Muscle layer of duodenum (tissue), 2 donors: ENCODE measurements around the gene ASIC3.

Source experiments
- H3K27ac ChIP-seq: one replicate; pipeline ENCODE4 v1.7.0; 2013; ENCODE audit warnings: mild to moderate bottlenecking, low read length
- H3K27me3 ChIP-seq: one replicate; pipeline ENCODE4 v1.7.0; 2013; ENCODE audit warnings: low read depth, mild to moderate bottlenecking, control low read depth, low read length
- H3K36me3 ChIP-seq, 2 donors: one replicate each; pipeline ENCODE4 v1.7.0; 2013; ENCODE audit warnings: low read length in 2 of 2, control low read depth in 1 of 2, mild to moderate bottlenecking in 1 of 2; ENCODE audit not compliant: insufficient read depth in 2 of 2, control insufficient read depth in 1 of 2
- H3K4me1 ChIP-seq, 2 donors: one replicate each; pipeline ENCODE4 v1.7.0; 2013; ENCODE audit warnings: low read length in 2 of 2, mild to moderate bottlenecking in 2 of 2, control low read depth in 1 of 2, moderate library complexity in 1 of 2; ENCODE audit not compliant: insufficient read depth in 2 of 2, control insufficient read depth in 1 of 2
- H3K4me3 ChIP-seq, 2 donors: one replicate each; pipeline ENCODE4 v1.7.0; 2013; ENCODE audit warnings: low read length in 2 of 2, low read depth in 1 of 2, mild to moderate bottlenecking in 1 of 2
- H3K9me3 ChIP-seq, 2 donors: one replicate each; pipeline ENCODE4 v1.7.0; 2013; ENCODE audit warnings: low read length in 2 of 2, control low read depth in 1 of 2, mild to moderate bottlenecking in 1 of 2; ENCODE audit not compliant: control insufficient read depth in 1 of 2
- donor health status: healthy.

The ASIC3 gene

DNA sequence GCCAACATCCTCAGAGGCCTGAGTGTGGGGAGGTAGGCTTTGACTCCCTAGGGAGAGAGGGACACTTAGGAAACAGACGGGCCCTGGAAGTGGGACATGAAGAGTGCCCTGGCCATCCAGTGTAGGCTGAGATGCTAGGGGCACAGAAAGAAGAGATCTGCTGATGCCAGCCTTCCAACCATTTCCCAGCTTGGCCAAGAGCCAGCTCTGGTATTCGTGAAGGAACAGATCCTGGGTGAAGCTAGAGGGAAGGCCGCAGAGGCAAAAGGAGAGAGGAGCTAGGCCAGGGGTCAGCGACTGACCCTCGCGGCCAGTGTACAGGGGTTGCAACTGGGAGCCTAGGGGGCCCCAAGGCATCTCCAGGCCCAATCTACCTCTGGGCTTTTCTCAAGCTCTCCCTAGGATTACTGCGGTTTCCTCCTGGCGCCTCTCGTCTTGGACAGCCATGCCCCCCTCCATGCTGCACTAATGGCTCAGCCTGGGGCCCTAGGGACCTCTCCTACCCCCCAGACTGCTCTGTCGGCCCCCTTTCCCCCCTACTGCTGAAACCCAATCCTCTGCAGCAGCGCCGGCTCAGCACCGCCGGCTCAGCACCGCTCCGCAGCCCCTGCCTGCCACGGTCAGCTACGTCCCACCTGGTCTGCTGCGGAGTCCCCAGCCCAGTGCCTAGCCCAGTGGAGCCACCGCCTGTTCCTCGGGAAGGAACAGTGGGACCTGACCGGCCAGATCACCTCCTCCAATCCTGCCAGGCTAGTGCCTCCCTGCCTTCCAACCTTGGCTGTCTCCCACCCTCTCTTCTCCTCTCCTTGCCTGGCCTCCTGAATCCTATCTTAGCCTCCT, at the start of gene ASIC3:
Gene ASIC3 (plus strand): TSS at position 556 of the 840 bp plus-strand sequence. CDS start 355 bp downstream, outside the sequence.
- Histone ChIP-seq H3K4me3 (no peak within 1 kb of the TSS), H3K27ac (no peak within 1 kb of the TSS), H3K27me3 (peaks cover 6% of the 10 kb centered on the region), H3K9me3 (no peaks in the 10 kb centered on the region), H3K36me3 (peaks cover 0 to 29% of the 10 kb centered on the region in 2 donors), H3K4me1 (peaks cover 0 to 19% of the 10 kb centered on the region in 2 donors)

DNA sequence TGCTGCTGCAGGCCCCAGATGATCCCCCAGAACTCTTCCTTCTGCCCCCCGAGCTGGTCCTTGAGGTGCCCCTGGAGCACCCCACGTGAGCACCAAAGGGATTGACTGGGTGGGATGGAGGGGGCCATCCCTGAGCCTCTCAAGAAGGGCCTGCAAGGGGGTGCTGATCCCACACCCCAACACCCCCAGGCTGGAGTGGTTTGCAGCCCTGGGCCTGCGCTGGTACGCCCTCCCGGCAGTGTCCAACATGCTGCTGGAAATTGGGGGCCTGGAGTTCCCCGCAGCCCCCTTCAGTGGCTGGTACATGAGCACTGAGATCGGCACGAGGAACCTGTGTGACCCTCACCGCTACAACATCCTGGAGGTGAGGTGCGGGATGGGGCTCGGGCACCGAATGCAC, 49.3 kb upstream of the ASIC3 start:
- Histone ChIP-seq H3K36me3 (no peaks in the 10 kb centered on the region), H3K27me3 (no peaks in the 10 kb centered on the region), H3K27ac (no peak overlapping the region), H3K4me3 (no peak overlapping the region), H3K4me1 (no peaks in the 10 kb centered on the region), H3K9me3 (no peaks in the 10 kb centered on the region)

DNA sequence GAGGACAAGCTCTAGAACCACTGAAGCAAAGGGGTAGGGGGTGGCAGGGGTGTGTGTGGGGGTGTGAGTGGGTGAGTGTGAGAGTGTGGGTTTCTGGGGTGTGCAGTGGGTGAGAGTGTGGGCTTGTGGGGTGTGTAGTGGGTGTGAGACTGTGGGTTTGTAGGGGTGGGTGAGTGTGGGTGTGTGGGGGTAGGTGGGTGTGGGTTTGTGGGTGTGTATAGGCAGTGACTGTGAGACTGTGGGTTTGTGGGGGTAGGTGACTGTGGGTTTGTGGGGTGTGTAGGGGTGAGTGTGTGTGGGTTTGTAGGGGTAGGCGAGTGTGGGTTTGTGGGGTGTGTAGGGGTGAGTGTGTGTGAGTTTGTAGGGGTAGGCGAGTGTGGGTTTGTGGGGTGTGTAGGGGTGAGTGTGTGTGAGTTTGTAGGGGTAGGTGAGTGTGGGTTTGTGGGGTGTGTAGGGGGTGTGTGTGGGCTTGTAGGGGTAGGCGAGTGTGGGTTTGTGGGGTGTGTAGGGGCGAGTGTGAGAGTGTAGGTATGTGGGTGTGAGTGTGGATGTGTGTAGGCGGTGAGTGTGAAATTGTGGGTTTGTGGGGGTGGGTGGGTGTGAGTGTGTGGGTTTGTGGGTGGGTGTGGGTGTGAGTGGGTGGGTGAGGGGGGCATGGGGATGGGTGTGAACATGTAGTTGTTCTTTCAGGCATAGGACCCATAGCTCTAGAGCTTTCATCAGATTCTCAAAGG, 48.7 kb upstream of the ASIC3 start:
- no peaks in the 10 kb centered on the region for H3K27me3 ChIP-seq
- H3K27ac ChIP-seq: no peak overlapping the region
- no peak overlapping the region for H3K4me3 ChIP-seq
- no peaks in the 10 kb centered on the region for H3K36me3 ChIP-seq
- no peaks in the 10 kb centered on the region for H3K4me1 ChIP-seq
- H3K9me3 ChIP-seq: no peaks in the 10 kb centered on the region

DNA sequence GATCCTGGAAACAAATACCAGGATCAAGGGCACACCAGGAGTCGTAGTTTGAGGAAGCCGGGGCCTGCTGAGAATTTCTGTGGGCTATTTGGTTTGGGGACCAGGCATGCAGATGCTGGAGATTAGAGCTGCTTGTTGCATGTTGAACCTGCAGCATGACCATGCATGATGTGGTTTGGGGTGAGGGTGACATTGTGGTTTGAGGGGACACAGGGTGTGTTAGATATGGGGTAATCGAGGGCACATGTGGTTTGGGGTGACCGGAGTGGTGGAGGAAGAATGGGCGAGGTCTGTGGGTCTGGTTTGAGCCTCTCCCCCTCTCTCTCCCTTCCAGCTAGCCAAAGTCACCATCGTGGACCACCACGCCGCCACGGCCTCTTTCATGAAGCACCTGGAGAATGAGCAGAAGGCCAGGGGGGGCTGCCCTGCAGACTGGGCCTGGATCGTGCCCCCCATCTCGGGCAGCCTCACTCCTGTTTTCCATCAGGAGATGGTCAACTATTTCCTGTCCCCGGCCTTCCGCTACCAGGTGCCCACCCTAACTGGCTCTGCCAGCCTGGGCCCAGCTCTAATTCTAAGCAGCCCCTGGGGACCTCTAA, 47.3 kb upstream of the ASIC3 start:
- no peaks in the 10 kb centered on the region for H3K4me1 ChIP-seq
- H3K27ac ChIP-seq: no peak overlapping the region
- no peak overlapping the region for H3K4me3 ChIP-seq
- no peaks in the 10 kb centered on the region for H3K27me3 ChIP-seq
- H3K9me3 ChIP-seq: no peaks in the 10 kb centered on the region
- H3K36me3 ChIP-seq: no peaks in the 10 kb centered on the region

DNA sequence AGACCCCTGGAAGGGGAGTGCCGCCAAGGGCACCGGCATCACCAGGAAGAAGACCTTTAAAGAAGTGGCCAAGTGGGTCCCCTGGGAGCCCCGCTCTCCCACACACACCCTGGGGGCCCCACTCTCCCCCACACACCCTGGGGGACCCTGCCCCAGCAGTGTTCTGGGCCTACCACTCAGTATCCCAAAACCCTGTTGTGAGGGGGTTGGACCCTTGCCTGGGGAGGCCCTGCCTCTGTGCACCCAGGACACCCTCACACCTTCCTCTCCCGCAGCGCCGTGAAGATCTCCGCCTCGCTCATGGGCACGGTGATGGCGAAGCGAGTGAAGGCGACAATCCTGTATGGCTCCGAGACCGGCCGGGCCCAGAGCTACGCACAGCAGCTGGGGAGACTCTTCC, 46.8 kb upstream of the ASIC3 start:
- no peak overlapping the region for H3K27ac ChIP-seq
- no peaks in the 10 kb centered on the region for H3K36me3 ChIP-seq
- no peaks in the 10 kb centered on the region for H3K9me3 ChIP-seq
- H3K27me3 ChIP-seq: no peaks in the 10 kb centered on the region
- H3K4me1 ChIP-seq: peaks cover 0 to under 1% of the 10 kb centered on the region in 2 donors
- no peak overlapping the region for H3K4me3 ChIP-seq

DNA sequence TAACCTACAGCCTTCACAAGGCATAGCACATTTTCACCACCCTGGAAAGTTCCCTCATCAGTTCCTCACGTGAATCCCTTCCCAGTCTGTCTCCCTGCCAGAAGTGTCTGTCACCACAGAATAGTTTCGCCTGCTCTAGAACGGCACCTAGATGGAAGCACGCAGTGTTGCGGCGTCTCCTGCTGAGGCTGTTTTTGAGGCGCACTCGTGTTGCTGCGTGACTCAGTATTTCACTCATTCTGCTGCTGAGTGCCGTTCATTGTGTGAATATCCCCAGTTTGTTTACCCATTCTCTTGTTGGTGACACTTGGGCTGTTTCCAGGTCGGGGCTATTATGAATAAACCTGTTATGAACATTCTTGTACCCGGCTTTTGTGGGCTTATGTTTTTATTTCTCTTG, 44.8 kb upstream of the ASIC3 start:
- no peak overlapping the region for H3K27ac ChIP-seq
- no peaks in the 10 kb centered on the region for H3K36me3 ChIP-seq
- no peaks in the 10 kb centered on the region for H3K9me3 ChIP-seq
- no peaks in the 10 kb centered on the region for H3K27me3 ChIP-seq
- H3K4me1 ChIP-seq: peaks cover 0 to 8% of the 10 kb centered on the region in 2 donors
- no peak overlapping the region for H3K4me3 ChIP-seq

DNA sequence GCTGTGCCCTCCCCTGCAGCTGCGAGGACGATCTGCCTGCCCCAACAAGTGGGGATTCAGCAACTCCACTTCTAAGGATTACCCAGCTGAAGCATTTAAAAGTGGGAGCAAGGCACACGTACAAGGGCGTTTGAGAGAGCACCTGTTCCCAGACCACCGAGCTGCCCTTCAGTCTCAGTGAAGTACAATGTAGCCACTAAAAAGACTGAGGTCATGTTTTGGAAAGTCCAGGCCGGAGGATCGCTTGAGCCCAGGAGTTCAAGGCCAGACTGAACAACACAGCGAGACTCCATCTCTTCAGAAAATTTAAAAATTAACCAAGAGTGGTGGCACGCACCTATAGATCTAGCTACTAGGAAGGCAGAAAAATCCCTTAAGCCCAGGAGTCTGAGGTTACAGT, 42.8 kb upstream of the ASIC3 start:
- Histone ChIP-seq H3K36me3 (no peaks in the 10 kb centered on the region), H3K27me3 (no peaks in the 10 kb centered on the region)

DNA sequence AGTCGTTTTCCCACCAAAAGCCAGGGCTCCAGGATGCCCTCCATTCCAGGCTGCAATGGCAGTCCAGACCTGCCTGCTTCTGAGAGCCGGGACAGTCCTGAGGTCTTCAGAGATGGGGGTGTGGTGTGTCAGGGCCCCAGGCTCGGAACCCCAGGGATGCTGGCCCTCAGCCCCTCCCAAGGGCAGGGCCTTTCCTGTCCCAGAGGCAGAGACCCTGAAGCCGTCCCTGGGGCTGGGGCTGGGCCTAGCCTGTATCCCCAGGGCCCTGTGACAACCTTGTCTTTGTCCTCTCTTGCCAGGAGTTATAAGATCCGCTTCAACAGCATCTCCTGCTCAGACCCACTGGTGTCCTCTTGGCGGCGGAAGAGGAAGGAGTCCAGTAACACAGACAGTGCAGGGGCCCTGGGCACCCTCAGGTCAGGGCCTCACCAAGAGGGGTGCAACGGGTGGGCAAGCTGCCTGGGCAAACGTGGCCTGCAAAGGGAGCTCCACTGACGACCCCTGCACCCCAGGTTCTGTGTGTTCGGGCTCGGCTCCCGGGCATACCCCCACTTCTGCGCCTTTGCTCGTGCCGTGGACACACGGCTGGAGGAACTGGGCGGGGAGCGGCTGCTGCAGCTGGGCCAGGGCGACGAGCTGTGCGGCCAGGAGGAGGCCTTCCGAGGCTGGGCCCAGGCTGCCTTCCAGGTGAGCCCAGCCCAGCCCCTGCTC, 41.6 kb upstream of the ASIC3 start:
- H3K9me3 ChIP-seq: no peaks in the 10 kb centered on the region
- peaks cover 0 to 19% of the 10 kb centered on the region in 2 donors for H3K4me1 ChIP-seq
- H3K27me3 ChIP-seq: no peaks in the 10 kb centered on the region
- H3K27ac ChIP-seq: no peak overlapping the region
- no peaks in the 10 kb centered on the region for H3K36me3 ChIP-seq
- no peak overlapping the region for H3K4me3 ChIP-seq

More for the DNA sequence above, 42.8 kb upstream of the ASIC3 start:
- peaks cover 0 to 17% of the 10 kb centered on the region in 2 donors for H3K4me1 ChIP-seq
- no peak overlapping the region for H3K27ac ChIP-seq
- H3K9me3 ChIP-seq: no peaks in the 10 kb centered on the region
- H3K4me3 ChIP-seq: no peak overlapping the region

DNA sequence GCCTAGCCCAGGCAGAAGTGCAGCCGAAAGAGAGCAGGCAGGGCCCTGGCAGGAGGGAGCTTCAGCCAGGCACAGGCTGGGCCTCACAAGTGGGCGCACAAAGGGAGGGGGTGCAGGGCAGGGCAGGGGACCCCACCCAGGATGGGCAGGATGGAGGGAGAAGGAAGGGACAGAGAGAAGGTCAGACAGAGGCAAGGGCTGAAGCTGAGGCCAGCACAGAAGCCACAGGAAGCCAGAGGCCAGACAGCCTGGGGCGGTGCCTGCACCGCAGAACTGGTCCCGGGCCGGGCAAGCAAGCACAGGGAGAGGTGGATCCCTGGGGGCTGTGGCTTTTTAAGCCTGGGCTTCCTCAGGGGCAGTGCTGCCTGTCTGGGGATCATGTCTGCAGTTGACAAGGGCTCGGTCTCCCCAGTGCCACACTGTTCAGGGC, 40.8 kb upstream of the ASIC3 start:
- H3K27me3 ChIP-seq: peaks cover 4% of the 10 kb centered on the region
- no peak overlapping the region for H3K4me3 ChIP-seq
- H3K9me3 ChIP-seq: no peaks in the 10 kb centered on the region
- no peak overlapping the region for H3K27ac ChIP-seq
- H3K36me3 ChIP-seq: no peaks in the 10 kb centered on the region
- peaks cover 0 to 19% of the 10 kb centered on the region in 2 donors for H3K4me1 ChIP-seq

DNA sequence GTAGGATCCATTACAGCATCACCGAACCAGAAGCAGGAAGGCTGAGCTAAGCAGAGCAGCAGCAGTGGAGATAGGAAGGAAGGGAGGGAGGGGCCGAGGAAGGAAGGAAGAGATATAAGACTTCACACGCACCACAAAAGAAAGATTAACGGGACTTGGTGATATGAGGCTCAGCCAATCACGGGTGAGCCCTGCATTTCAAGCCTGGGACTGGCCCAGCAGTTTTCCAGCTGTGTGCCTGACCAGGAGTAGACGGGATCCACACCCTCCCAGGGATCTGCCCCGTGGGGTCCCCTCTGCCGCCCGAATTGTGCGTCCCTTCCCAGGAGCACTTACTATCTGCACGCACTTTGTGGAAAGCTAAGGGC, 40.2 kb upstream of the ASIC3 start:
- Histone ChIP-seq H3K9me3 (no peaks in the 10 kb centered on the region), H3K27me3 (peaks cover 5% of the 10 kb centered on the region), H3K27ac (no peak overlapping the region), H3K36me3 (no peaks in the 10 kb centered on the region), H3K4me3 (peak overlapping the region; percentile 21 to 47), H3K4me1 (peaks cover 6 to 25% of the 10 kb centered on the region in 2 donors)
